HG02943 (cell line): ENCODE measurements around the gene FAM111B.
A peak's percentile ranks its signal among the peaks of the same experiment; 100 is the strongest.
"Not testable (repeated sequence)": the region's sequence is repeated elsewhere in the genome, so short reads cannot be mapped to it uniquely, and the experiment has no call there.

Experiments used
- ATAC-seq: cut with Tn5 transposase; IDR thresholded peaks from one replicate; pipeline ENCODE4 v1.9.1; 2021; ENCODE audit warnings: mild to moderate bottlenecking, low read depth, moderate library complexity; ENCODE audit not compliant: unreplicated experiment

Gene FAM111B

GRCh38 chr11:59097938-59098337 lies 9.1 kb upstream of the FAM111B start:
- ATAC-seq, result not testable (repeated sequence)

- peak; percentile 63 for ATAC-seq
These were observed 4.7 kb upstream of the FAM111B start for GRCh38 chr11:59102259-59102765.

GRCh38 chr11:59107721-59108120 lies 684 bp downstream of the FAM111B start:
- ATAC-seq, result peak; percentile 32

- ATAC-seq, result no peak
These were observed 5.5 kb downstream of the FAM111B start for GRCh38 chr11:59112494-59112893.

DNA sequence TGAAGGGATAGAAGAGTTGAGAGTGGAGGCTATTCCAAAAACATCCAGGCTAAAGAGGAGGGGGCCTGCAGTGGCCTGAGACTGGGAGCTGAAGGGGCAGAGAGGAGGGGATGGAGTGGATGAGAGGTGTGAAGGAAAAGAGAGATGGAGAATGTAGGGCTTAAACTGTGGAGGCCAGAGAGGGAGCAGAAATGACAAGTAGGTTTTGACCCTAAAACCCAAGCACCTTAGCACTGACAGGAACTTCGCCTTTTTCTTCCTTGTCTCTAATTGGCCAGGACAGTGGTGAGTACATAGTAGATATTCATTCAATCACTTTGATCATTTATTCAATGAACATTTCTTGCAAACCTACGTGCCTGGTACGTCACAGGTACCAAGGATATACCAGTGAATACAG lies 7.3 kb downstream of the FAM111B start:
- ATAC-seq, result no peak

GRCh38 chr11:59115553-59115952 lies 8.5 kb downstream of the FAM111B start:
- ATAC-seq, result no peak

DNA sequence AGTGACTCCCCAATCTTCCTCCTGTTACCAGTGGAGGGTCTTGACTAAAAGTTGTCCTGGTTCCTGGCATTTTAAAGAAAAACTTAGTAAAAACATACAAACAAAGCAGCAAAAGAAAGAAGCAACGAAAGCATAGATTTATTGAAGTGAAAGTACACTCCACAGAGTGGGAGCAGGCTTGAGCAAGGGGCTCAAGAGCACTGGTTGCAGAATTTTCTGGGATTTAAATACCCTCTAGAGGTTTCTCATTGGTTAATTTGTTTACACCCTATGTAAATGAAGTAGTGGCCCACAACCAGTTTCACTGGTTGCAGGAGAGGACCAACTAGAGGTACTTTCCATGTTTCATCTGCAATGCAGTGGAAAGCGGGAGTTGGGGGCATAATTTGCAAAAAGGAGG lies 10.7 kb downstream of the FAM111B start:
- no peak for ATAC-seq

- no peak for ATAC-seq
These were observed 12.8 kb downstream of the FAM111B start for GRCh38 chr11:59119826-59120225.

- peak; percentile 95 for ATAC-seq
These were observed 28.8 kb downstream of the FAM111B start for GRCh38 chr11:59135648-59136461.

DNA sequence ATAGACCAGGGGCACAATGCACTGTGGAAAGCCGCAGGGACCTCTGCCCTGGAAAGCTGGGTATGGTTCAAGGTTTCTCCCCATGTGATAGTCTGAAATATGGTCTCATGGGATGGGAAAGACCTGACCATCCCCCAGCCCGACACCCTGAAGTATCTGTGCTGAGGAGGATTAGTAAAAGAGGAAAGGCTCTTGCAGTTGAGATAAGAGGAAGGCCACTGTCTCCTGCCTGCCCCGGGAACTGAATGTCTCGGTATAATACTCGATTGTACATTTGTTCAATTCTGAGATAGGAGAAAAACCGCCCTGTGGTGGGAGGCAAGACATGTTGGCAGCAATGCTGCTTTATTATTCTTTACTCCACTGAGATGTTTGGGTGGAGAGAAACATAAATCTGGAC lies 29.5 kb downstream of the FAM111B start:
- ATAC-seq, result not testable (repeated sequence)

GRCh38 chr11:59137190-59137589 lies 30.2 kb downstream of the FAM111B start:
- ATAC-seq, result no peak

- no peak for ATAC-seq
These were observed 31.6 kb downstream of the FAM111B start for GRCh38 chr11:59138643-59139042.

GRCh38 chr11:59141191-59141590 lies 34.2 kb downstream of the FAM111B start:
- no peak for ATAC-seq

DNA sequence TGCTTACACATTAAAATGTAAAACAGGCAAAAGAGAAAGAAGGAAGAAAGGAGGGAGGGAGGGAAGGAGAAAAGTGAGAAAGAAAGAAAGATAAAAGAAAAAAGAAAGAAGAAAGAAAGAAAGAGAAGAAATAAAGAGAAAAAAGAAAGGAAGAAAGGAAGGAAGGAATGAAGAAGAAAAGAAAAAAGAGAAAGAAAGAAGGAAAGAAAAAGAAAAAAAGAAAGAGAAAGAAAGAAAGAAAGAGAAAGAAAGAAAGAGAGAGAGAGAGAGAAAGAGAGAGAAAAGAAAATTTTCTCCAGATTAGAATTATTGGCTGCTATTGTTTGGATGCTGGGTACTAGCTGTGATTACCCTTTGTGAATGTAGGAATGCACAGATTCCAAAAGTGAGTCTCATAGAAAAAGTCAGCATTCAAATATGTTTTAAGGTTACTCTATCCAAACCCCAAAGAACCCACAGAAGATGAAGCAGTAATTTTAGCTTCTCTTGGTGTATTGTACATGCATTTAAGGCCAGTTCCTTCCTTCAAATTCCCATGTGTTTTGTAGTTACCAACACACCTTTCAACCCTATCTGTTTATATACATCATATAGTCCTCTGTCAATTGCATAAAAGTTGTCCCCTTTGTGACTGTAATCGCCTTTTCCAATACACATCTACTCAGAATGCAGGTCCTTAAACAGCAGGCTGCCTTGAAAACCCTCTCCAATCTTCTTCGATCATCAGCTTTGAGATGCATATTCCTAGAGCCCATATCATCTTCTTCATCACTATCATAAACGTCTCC lies 34.8 kb downstream of the FAM111B start:
- peak; percentile 3 for ATAC-seq

GRCh38 chr11:59142530-59143507 lies 35.8 kb downstream of the FAM111B start, which contains the start of gene FAM111A:
TSS of gene FAM111A (plus strand) at chr11:59142856. CDS start at chr11:59148873, 6,017 bp downstream.
- ATAC-seq, result peak; percentile 70

DNA sequence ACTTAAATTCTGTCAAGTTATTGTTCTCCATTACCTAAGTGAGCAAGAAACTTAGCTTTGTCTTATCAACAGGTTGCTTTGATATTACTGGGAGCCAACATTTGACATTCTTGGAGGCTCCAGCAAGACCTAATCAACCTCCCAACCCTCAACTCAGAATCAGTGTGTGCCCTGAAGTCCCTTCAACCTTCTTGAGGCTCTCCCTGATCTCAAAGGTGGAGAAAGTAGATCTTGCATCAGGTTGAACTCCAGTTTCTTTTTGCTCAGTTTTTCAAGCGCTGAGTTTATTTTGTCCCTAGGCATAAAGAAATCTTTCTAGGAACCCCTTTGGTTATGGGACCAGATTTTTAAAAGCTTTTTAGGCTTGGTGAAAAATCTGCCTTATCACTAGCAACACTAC lies 37.1 kb downstream of the FAM111B start:
- ATAC-seq, result no peak

- peak; percentile 55 for ATAC-seq
These were observed 37.7 kb downstream of the FAM111B start for GRCh38 chr11:59144579-59145345.

DNA sequence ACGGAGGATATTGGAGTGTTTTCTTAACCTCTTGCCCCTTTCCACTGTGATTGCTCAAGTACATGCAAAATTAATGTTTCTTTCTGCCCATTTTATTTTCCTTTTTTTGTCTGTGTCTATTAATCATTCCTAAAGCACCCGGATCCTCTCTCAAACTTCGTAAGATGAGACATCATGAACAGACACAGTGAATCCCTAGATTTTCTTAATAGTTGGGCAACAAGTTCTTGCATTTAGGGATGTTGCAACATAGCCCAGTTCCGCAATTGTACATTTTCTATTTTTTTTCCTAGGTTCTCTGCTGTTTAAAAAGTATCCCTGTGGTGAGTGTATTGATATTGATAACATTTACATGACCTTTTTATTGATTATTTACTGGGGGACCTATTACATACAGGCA lies 38.5 kb downstream of the FAM111B start:
- ATAC-seq, result no peak

GRCh38 chr11:59151761-59152160 lies 44.7 kb downstream of the FAM111B start:
- no peak for ATAC-seq
